Endothelial cell of umbilical vein (primary cell): ENCODE results near the gene ABI3.

Experiments used
- EZH2 ChIP-seq: IDR thresholded peaks from 2 replicates; pipeline ENCODE4 v1.6.1; 2012; ENCODE audit warnings: borderline replicate concordance, low read depth, mild to moderate bottlenecking, moderate library complexity, low read length, inconsistent platforms; ENCODE audit not compliant: severe bottlenecking
- FOS ChIP-seq: IDR thresholded peaks from 2 replicates; pipeline ENCODE4 v1.6.1; 2011; ENCODE audit warnings: mild to moderate bottlenecking, low read length, moderate library complexity, borderline replicate concordance; ENCODE audit not compliant: insufficient read depth
- POLR2A ChIP-seq: IDR thresholded peaks from 2 replicates; pipeline ENCODE4 v1.6.1; 2012; ENCODE audit warnings: low read depth, mild to moderate bottlenecking, control low read depth, low read length
- TF ChIP-seq, protein P1 (sequence below), 2 donors: IDR thresholded peaks; 1 replicate in 1 of 2; 2 replicates in 1 of 2; pipeline ENCODE4 v1.5.1; 2011; ENCODE audit warnings: low read length in 2 of 2, mild to moderate bottlenecking in 2 of 2, moderate library complexity in 2 of 2, control low read depth in 1 of 2, inconsistent platforms in 1 of 2, low read depth in 1 of 2; ENCODE audit not compliant: insufficient read depth in 1 of 2; ENCODE audit errors: extremely low read depth in 1 of 2

- TF ChIP-seq, protein P1, sequence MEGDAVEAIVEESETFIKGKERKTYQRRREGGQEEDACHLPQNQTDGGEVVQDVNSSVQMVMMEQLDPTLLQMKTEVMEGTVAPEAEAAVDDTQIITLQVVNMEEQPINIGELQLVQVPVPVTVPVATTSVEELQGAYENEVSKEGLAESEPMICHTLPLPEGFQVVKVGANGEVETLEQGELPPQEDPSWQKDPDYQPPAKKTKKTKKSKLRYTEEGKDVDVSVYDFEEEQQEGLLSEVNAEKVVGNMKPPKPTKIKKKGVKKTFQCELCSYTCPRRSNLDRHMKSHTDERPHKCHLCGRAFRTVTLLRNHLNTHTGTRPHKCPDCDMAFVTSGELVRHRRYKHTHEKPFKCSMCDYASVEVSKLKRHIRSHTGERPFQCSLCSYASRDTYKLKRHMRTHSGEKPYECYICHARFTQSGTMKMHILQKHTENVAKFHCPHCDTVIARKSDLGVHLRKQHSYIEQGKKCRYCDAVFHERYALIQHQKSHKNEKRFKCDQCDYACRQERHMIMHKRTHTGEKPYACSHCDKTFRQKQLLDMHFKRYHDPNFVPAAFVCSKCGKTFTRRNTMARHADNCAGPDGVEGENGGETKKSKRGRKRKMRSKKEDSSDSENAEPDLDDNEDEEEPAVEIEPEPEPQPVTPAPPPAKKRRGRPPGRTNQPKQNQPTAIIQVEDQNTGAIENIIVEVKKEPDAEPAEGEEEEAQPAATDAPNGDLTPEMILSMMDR (IDR thresholded peaks at IDR 0.05; ENCODE audit: extremely low read depth in 1 of 2, insufficient read depth in 1 of 2, low read depth in 1 of 2, low read length in 2 of 2) = peak; percentile 84 to 91
- no peak for TF ChIP-seq POLR2A
- no peak for TF ChIP-seq FOS
- TF ChIP-seq EZH2 = no peak
Observed at GRCh38 chr17:49227436-49228261, 17.1 kb downstream of the ABI3 start.
